Activated T-cell treated with anti-CD3 and anti-CD28 coated beads, Interleukin-2, amount 50 U/mL, for 72 hours (primary cell): ENCODE results near the gene TMEM63A. TPM values are rescaled to one million over a fixed set of nuclear protein-coding genes. Genes with fewer than 3 reads are reported as not detected.
"Not testable (repeated sequence)": the region's sequence is repeated elsewhere in the genome, so short reads cannot be mapped to it uniquely, and the experiment has no call there.

Experiments
- ATAC-seq, 2 donors: fragments of 150-1000 bp; cut with Tn5 transposase; replicated peaks in 1 of 2; 2 replicates each; pipeline ENCODE4 v1.10.0; 2021; ENCODE audit warnings: moderate library complexity in 2 of 2, mild to moderate bottlenecking in 1 of 2
- DNase-seq, 2 donors: peaks; one replicate each; pipeline ENCODE4 v3.0.0; 2021 to 2022; ENCODE audit warnings: mixed read lengths in 1 of 2
- H3K27ac Mint-ChIP-seq: one replicate; pipeline ENCODE4 v1.8.0; 2022; ENCODE audit warnings: mild to moderate bottlenecking, moderate library complexity, mixed read lengths
- H3K27me3 Mint-ChIP-seq: one replicate; pipeline ENCODE4 v1.8.0; 2022; ENCODE audit warnings: low read depth, mixed read lengths
- H3K36me3 Mint-ChIP-seq, 2 donors: one replicate each; pipeline ENCODE4 v1.8.0; 2022; ENCODE audit warnings: mixed read lengths in 2 of 2, mild to moderate bottlenecking in 1 of 2; ENCODE audit not compliant: insufficient read depth in 2 of 2
- H3K4me1 Mint-ChIP-seq: one replicate; pipeline ENCODE4 v1.8.0; 2022; ENCODE audit warnings: low read depth, mixed read lengths
- H3K4me3 Mint-ChIP-seq, 2 donors: one replicate each; pipeline ENCODE4 v1.8.0; 2022; ENCODE audit warnings: mild to moderate bottlenecking in 2 of 2, mixed read lengths in 2 of 2, moderate library complexity in 2 of 2
- H3K9me3 Mint-ChIP-seq, 2 donors: one replicate each; pipeline ENCODE4 v1.8.0; 2022; ENCODE audit warnings: mixed read lengths in 2 of 2
- total RNA-seq, 2 donors: library from RNA; stranded (reverse); gene quantifications; one replicate each; pipeline ENCODE4 v1.2.3, GENCODE V29; 2022

Gene TMEM63A
- total RNA-seq, 2 donors from 2014 or later, result 44.9 to 49.7 TPM

GRCh38 chr1:225810579-225811538 lies 71.3 kb downstream of the TMEM63A start:
- H3K9me3 Mint-ChIP-seq, H3K27me3 Mint-ChIP-seq, ATAC-seq, H3K27ac Mint-ChIP-seq, DNase-seq, H3K36me3 Mint-ChIP-seq: not testable (repeated sequence)
- Mint-ChIP-seq H3K4me3 (peak overlapping the region; percentile 74 to 82), H3K4me1 (peaks cover 11% of the 10 kb centered on the region)

GRCh38 chr1:225809842-225810578 lies 72.2 kb downstream of the TMEM63A start, which contains the start of gene EPHX1:
Gene EPHX1, plus strand, starts transcription at chr1:225810124. Its CDS starts 18,606 bp downstream, at chr1:225828730.
- Mint-ChIP-seq H3K27me3 (no peaks in the 10 kb centered on the region), H3K36me3 (no peaks in the 10 kb centered on the region), H3K27ac (no peak within 1 kb of the TSS), H3K4me1 (peaks cover 11% of the 10 kb centered on the region), H3K4me3 (peak within 1 kb of the TSS; percentile 85 to 92), H3K9me3 (no peaks in the 10 kb centered on the region)
- peak; percentile 75 to 76 for DNase-seq
- ATAC-seq, result peak; percentile 95

GRCh38 chr1:225808136-225808535 lies 74.0 kb downstream of the TMEM63A start:
- no peaks in the 10 kb centered on the region for H3K27me3 Mint-ChIP-seq
- ATAC-seq, result no peak

GRCh38 chr1:225806736-225807135 lies 75.4 kb downstream of the TMEM63A start:
- H3K27me3 Mint-ChIP-seq, H3K4me3 Mint-ChIP-seq, DNase-seq, H3K36me3 Mint-ChIP-seq, H3K9me3 Mint-ChIP-seq, ATAC-seq, H3K27ac Mint-ChIP-seq: not testable (repeated sequence)
- peaks cover 11% of the 10 kb centered on the region for H3K4me1 Mint-ChIP-seq

More at GRCh38 chr1:225808136-225808535, 74.0 kb downstream of the TMEM63A start:
- DNase-seq, result no peak
- Mint-ChIP-seq H3K9me3 (no peaks in the 10 kb centered on the region), H3K4me1 (peaks cover 11% of the 10 kb centered on the region), H3K27ac (no peak overlapping the region), H3K36me3 (no peaks in the 10 kb centered on the region), H3K4me3 (no peak overlapping the region)

GRCh38 chr1:225806249-225806648 lies 75.9 kb downstream of the TMEM63A start:
- H3K4me3 Mint-ChIP-seq, result no peak overlapping the region
- H3K27ac Mint-ChIP-seq, result no peak overlapping the region
- no peak for ATAC-seq
- H3K27me3 Mint-ChIP-seq, result no peaks in the 10 kb centered on the region
- H3K4me1 Mint-ChIP-seq, result peaks cover 11% of the 10 kb centered on the region
- no peaks in the 10 kb centered on the region for H3K9me3 Mint-ChIP-seq
- no peaks in the 10 kb centered on the region for H3K36me3 Mint-ChIP-seq
- DNase-seq, result no peak

GRCh38 chr1:225801146-225801545 lies 81.0 kb downstream of the TMEM63A start:
- not testable (repeated sequence) for ATAC-seq, DNase-seq, H3K27me3 Mint-ChIP-seq, H3K4me1 Mint-ChIP-seq, H3K4me3 Mint-ChIP-seq, H3K36me3 Mint-ChIP-seq, H3K9me3 Mint-ChIP-seq, H3K27ac Mint-ChIP-seq

- not testable (repeated sequence) for H3K4me3 Mint-ChIP-seq, DNase-seq, H3K9me3 Mint-ChIP-seq, ATAC-seq, H3K27me3 Mint-ChIP-seq, H3K4me1 Mint-ChIP-seq, H3K27ac Mint-ChIP-seq
- peaks cover 11 to 12% of the 10 kb centered on the region in 2 donors for H3K36me3 Mint-ChIP-seq
Observed at GRCh38 chr1:225796097-225796496, 86.1 kb downstream of the TMEM63A start.

Other genes starting within 250 kb of the TMEM63A start
- under 1 TPM; 0.12 to 0.43 TPM for gene ENAH, start 229.3 kb downstream of the TMEM63A start, total RNA-seq
- 100 to 1,000 TPM; 217 to 239 TPM for gene SRP9, start 104.6 kb downstream of the TMEM63A start, total RNA-seq
- 1 to 10 TPM; 2.6 to 3.8 TPM for gene EPHX1, start 72.3 kb downstream of the TMEM63A start, total RNA-seq
- not detected for gene LEFTY1, start 6.8 kb upstream of the TMEM63A start, total RNA-seq
- gene PYCR2, start 41.9 kb upstream of the TMEM63A start, total RNA-seq, result 100 to 1,000 TPM; 144 to 152 TPM
- not detected for gene LEFTY2, start 58.8 kb upstream of the TMEM63A start, total RNA-seq
- gene SDE2, start 117.0 kb upstream of the TMEM63A start, total RNA-seq, result 10 to 100 TPM; 21.5 to 24.0 TPM
- 100 to 1,000 TPM; 231 to 239 TPM for gene H3-3A, start 180.3 kb upstream of the TMEM63A start, total RNA-seq